Kidney epithelial cell (primary cell): ENCODE measurements around the gene PPIF. TPM values are rescaled to one million over a fixed set of nuclear protein-coding genes. Genes with fewer than 3 reads are reported as not detected.

Experiments used
- DNase-seq: peaks from one replicate; pipeline ENCODE4 v3.0.0-alpha.2; 2010; ENCODE audit warnings: low read depth
- H3K27me3 ChIP-seq: 2 replicates; pipeline ENCODE4 v1.6.0; 2011; ENCODE audit warnings: low read length; ENCODE audit not compliant: control insufficient read depth, insufficient read depth
- H3K36me3 ChIP-seq: 2 replicates; pipeline ENCODE4 v1.5.1; 2011; ENCODE audit warnings: low read length; ENCODE audit not compliant: control insufficient read depth, insufficient read depth
- H3K4me3 ChIP-seq: 2 replicates; pipeline ENCODE4 v1.5.1; 2011; ENCODE audit warnings: low read depth, mild to moderate bottlenecking, control low read depth, low read length
- CTCF ChIP-seq: IDR thresholded peaks from 2 replicates; pipeline ENCODE4 v1.5.1; 2011; ENCODE audit warnings: mild to moderate bottlenecking, moderate library complexity, low read length, control low read depth, inconsistent platforms; ENCODE audit not compliant: insufficient read depth, poor library complexity, severe bottlenecking
- total RNA-seq: library from RNA; depleted of rRNA; stranded (reverse); fragments of >200 nt; gene quantifications from 2 replicates; pipeline ENCODE4 v1.2.3, GENCODE V29; 2015

PPIF gene
- total RNA-seq, 1 donor from 2014 or later, result 71.7 TPM

DNA sequence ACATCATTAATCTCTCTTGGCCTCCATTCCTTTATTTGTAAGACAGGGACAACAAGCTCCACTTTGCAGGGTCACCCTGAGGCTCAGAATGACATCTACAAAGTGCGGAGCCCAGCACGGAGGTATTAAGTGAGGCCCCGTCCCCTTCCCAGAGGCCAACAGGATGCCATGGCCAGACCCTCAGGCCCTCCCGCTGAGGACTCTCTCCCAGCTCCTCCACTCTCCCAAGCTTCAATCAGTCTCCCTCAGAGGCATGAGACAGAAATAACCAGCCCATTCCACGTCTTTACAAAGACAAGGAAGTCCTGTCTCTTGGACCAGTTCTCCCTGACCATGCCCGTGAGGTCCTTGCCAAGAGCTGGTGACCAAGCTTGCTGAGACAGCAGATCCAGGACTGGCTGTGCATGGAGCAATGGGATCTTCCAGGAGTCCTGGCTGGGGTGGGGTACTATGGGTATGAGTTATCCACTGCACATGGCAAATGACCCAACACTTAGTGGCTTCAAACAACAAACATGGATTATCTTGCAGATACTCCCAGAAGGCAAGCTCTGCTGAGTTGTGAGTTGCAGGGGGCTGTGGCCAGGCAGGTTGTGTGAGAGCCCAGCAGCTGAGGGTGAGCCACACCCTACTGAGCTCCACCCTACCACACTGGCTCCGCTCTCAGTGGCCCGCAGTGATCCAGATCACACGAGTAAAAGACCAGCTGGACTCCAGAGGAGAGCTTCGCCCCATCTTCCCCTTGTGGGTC is 4.3 kb upstream of the PPIF start:
- no peak for TF ChIP-seq CTCF
- no peak for DNase-seq
- H3K4me3 ChIP-seq, result no peak overlapping the region
- no peaks in the 10 kb centered on the region for H3K36me3 ChIP-seq
- no peaks in the 10 kb centered on the region for H3K27me3 ChIP-seq

- H3K27me3 ChIP-seq, result no peaks in the 10 kb centered on the region
- no peaks in the 10 kb centered on the region for H3K36me3 ChIP-seq
- DNase-seq, result no peak
- H3K4me3 ChIP-seq, result no peak overlapping the region
- TF ChIP-seq CTCF, result no peak
These were observed 2.6 kb upstream of the PPIF start for GRCh38 chr10:79344502-79345195.

DNA sequence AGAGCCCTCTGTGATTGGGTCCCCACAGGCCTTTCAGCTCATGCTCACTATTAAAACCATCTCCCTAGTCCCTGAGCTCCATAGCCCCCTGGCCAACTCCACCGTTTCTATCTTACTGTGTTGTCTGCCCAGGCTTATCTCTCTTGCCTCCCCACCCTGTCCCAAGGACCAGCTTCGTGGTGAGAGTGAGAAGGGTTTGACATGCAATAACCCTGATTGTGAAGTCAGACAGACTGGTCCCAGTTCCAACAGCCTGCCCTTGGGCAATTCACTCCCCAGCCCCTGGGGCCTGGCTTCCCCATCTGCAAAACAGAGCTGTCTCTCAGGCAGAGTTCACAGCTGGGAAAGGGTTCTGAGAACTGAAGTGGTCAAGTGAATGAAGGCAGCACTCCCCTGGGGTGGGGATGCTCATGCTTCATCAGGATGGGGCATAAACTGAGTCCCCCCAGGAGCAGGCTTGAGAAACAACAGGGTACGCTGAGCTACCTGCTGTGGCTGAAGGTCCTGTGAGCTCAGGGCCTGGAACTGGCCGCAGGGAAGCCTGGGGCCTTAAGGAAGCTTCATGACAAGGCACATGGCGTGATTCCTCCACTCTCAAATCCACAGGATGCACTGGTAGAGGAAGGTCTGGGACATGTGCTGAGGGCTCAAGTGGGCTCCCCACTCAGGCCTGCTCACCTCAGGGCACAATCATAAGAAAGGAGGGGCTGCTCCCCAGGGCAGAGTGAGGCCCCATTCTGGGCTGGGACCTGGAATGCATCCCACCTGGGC is 1.8 kb upstream of the PPIF start:
- TF ChIP-seq CTCF, result no peak
- H3K36me3 ChIP-seq, result no peaks in the 10 kb centered on the region
- no peak overlapping the region for H3K4me3 ChIP-seq
- no peaks in the 10 kb centered on the region for H3K27me3 ChIP-seq
- DNase-seq, result no peak

DNA sequence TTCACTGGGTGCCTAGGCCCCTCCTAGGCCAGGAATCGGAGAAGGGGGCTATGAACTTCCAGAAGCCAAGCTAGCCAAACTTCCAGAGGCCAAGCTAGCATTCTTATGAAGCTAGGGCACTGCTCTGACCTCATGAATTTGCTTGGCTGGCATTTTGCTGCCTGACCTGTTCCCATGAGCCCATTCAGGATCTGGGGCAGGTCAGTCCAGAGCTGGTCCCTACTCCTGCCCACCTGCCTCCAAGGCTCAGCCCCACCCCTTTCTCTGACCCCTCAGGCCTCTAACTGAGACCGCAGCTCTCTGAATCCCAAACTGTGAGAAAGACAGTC is 1.3 kb upstream of the PPIF start:
- TF ChIP-seq CTCF, result no peak
- no peak for DNase-seq
- H3K4me3 ChIP-seq, result no peak overlapping the region
- peaks cover 2% of the 10 kb centered on the region for H3K36me3 ChIP-seq
- no peaks in the 10 kb centered on the region for H3K27me3 ChIP-seq

DNA sequence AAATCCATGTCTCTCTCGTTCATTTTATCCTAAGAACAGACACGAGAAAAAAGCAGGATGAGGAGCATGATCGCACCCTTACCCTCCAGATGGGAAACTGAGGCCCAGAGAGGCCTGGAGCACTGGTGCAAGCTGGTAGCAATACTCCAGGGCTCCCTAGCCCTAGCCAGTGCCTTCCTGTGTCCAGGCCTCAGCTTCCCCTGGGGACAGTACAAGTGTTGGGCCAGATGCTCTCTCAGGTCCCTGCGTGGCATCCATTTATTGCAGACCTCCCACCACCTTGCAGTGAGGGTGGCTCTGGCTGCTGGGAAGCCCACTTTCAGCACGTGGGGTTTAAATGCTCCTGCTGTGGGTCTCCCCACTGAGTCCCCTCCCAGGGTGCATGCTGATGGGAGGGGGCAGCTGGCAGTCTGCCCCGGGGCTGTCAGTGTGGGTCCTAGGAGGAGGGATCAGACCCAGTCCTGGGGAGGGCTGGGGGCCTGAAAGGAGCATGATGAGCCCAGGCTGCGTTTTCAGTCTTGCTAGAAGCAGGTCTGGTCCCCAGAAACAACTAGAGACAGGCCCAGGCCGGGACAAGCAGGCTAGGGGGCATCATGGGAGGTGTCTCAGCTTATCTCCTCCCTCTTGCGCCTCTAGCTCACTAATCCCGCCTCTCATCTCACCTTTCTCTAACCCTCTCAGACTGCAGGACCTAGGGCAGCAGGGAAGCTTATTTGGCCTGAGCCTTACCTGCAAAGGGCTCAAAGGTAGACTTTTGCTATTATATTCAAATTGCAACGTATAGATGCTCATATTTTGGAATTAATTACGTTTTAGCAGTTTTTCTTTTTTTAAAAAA is 662 bp upstream of the PPIF start:
- no peak for TF ChIP-seq CTCF
- no peak overlapping the region for H3K4me3 ChIP-seq
- H3K27me3 ChIP-seq, result no peaks in the 10 kb centered on the region
- H3K36me3 ChIP-seq, result peaks cover 2% of the 10 kb centered on the region
- no peak for DNase-seq
